Measurements from ENCODE around the gene PRKAG3.

GRCh38 chr2:218852911-218853667, 21.5 kb upstream of the PRKAG3 start:
- TF ChIP-seq CTCF (IDR thresholded peaks at IDR 0.05) (peak; percentile 45 to 74 (median 67)), POLR2A (IDR thresholded peaks at IDR 0.05) (no peak), POLR2AphosphoS5 (IDR thresholded peaks at IDR 0.05) (no peak)
